Fibroblast of lung (primary cell): ENCODE measurements around the gene PSMC3IP. TPM values are rescaled to one million over a fixed set of nuclear protein-coding genes. Genes with fewer than 3 reads are reported as not detected.

ENCODE experiments used
- DNase-seq, 2 donors: peaks; one replicate each; pipeline versions ENCODE4 v3.0.0 to v3.0.0-alpha.2; 2010; ENCODE audit warnings: low read depth in 2 of 2
- H2AFZ ChIP-seq: 2 replicates; pipeline ENCODE4 v1.5.1; 2012; ENCODE audit warnings: low read length, control low read depth, inconsistent platforms
- H3K27ac ChIP-seq: 2 replicates; pipeline ENCODE4 v1.5.1; 2011; ENCODE audit warnings: low read length, control low read depth; ENCODE audit not compliant: insufficient read depth
- H3K27me3 ChIP-seq: 2 replicates; pipeline ENCODE4 v1.5.1; 2011; ENCODE audit warnings: mild to moderate bottlenecking, low read length; ENCODE audit not compliant: control insufficient read depth, insufficient read depth
- H3K36me3 ChIP-seq: 2 replicates; pipeline ENCODE4 v1.5.1; 2011; ENCODE audit warnings: low read length; ENCODE audit not compliant: control insufficient read depth, insufficient read depth
- H3K4me1 ChIP-seq: 2 replicates; pipeline ENCODE4 v1.5.1; 2011; ENCODE audit warnings: low read length; ENCODE audit not compliant: control insufficient read depth, insufficient read depth; ENCODE audit errors: extremely low read depth
- H3K4me2 ChIP-seq: 2 replicates; pipeline ENCODE4 v1.5.1; 2011; ENCODE audit warnings: low read length, control low read depth; ENCODE audit not compliant: insufficient read depth; ENCODE audit errors: extremely low read depth
- H3K4me3 ChIP-seq, 4 experiments: fragments of 200-600 bp in 1 of 4; sonication (generic) in 1 of 4; replicated peaks in 1 of 4; 2 replicates each; pipeline ENCODE4 v1.5.1; 2011 to 2016; ENCODE audit warnings: low read length in 4 of 4, low read depth in 3 of 4, mild to moderate bottlenecking in 3 of 4, control low read depth in 2 of 4, inconsistent platforms in 1 of 4, mixed read lengths in 1 of 4; ENCODE audit not compliant: insufficient read depth in 1 of 4; ENCODE audit errors: control extremely low read depth in 1 of 4
- H3K79me2 ChIP-seq: 2 replicates; pipeline ENCODE4 v1.5.1; 2012; ENCODE audit warnings: mild to moderate bottlenecking, low read length, inconsistent platforms; ENCODE audit not compliant: control insufficient read depth, insufficient read depth
- H3K9ac ChIP-seq: 2 replicates; pipeline ENCODE4 v1.5.1; 2011; ENCODE audit warnings: mild to moderate bottlenecking, low read length, control low read depth; ENCODE audit not compliant: insufficient read depth
- H3K9me3 ChIP-seq: 2 replicates; pipeline ENCODE4 v1.5.1; 2012; ENCODE audit warnings: low read depth, low read length; ENCODE audit not compliant: control insufficient read depth, insufficient read depth
- H4K20me1 ChIP-seq: 2 replicates; pipeline ENCODE4 v1.5.1; 2011; ENCODE audit warnings: low read length; ENCODE audit not compliant: control insufficient read depth, insufficient read depth; ENCODE audit errors: extremely low read depth
- EZH2 ChIP-seq: IDR thresholded peaks from 2 replicates; pipeline ENCODE4 v1.5.1; 2012; ENCODE audit warnings: low read length, control low read depth, mild to moderate bottlenecking; ENCODE audit errors: missing control alignments
- polyA plus RNA-seq, 2 donors: library from polyadenylated mRNA; depleted of rRNA in 1 of 2; stranded (reverse) in 1 of 2; unstranded in 1 of 2; fragments of >200 nt; gene quantifications; 2 replicates each; pipeline ENCODE4 v1.2.1, GENCODE V29; 2011 to 2012; ENCODE audit warnings: missing spikeins in 1 of 2
- total RNA-seq: library from RNA; depleted of rRNA; stranded (reverse); fragments of >200 nt; gene quantifications from 2 replicates; pipeline ENCODE4 v1.2.1, GENCODE V29; 2014
- TF ChIP-seq, protein P1 (sequence below), 2 donors: IDR thresholded peaks in 1 of 2; conservative IDR thresholded peaks in 1 of 2; 1 replicate in 1 of 2; 2 replicates in 1 of 2; pipeline ENCODE4 v1.5.1; 2011 to 2012; ENCODE audit warnings: low read length in 2 of 2, control low read depth in 1 of 2, inconsistent platforms in 1 of 2, low read depth in 1 of 2, mild to moderate bottlenecking in 1 of 2

PSMC3IP gene
- total and polyA plus RNA-seq, 2 donors (not counting 1 experiment from before 2014, with no cell fraction given): 4.6 to 8.0 TPM

DNA sequence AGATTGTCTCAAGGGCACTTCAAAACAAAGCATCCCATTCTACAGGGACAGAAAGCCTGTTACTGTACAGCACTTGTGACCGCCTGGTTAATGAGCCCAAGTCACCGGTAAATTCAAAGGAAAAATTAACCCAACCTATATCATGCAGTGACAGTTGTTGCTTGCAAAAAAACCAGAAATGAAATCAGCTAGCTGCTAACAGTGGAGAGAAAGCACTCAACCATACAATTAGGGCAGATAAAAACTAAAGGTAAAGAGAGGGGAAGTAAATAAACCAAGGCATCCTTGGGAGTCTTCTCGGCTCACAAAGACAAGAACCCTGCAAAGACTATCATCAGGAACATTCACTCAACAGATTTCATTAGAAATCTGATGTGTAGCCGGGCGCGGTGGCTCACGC lies 25.8 kb upstream of the PSMC3IP start:
- no peak for DNase-seq
- H3K4me2 ChIP-seq: no peak overlapping the region
- TF ChIP-seq EZH2: no peak
- TF ChIP-seq, protein P1, sequence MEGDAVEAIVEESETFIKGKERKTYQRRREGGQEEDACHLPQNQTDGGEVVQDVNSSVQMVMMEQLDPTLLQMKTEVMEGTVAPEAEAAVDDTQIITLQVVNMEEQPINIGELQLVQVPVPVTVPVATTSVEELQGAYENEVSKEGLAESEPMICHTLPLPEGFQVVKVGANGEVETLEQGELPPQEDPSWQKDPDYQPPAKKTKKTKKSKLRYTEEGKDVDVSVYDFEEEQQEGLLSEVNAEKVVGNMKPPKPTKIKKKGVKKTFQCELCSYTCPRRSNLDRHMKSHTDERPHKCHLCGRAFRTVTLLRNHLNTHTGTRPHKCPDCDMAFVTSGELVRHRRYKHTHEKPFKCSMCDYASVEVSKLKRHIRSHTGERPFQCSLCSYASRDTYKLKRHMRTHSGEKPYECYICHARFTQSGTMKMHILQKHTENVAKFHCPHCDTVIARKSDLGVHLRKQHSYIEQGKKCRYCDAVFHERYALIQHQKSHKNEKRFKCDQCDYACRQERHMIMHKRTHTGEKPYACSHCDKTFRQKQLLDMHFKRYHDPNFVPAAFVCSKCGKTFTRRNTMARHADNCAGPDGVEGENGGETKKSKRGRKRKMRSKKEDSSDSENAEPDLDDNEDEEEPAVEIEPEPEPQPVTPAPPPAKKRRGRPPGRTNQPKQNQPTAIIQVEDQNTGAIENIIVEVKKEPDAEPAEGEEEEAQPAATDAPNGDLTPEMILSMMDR (conservative IDR thresholded peaks at IDR 0.05 in 1 of 2, IDR thresholded peaks at IDR 0.05 in 1 of 2; ENCODE audit: low read depth in 1 of 2, low read length in 2 of 2): no peak
- H3K79me2 ChIP-seq: peaks cover 64% of the 10 kb centered on the region
- H3K27me3 ChIP-seq: no peaks in the 10 kb centered on the region
- no peak overlapping the region for H3K27ac ChIP-seq
- H2AFZ ChIP-seq: no peak overlapping the region
- no peak overlapping the region for H3K4me3 ChIP-seq
- no peaks in the 10 kb centered on the region for H3K9me3 ChIP-seq
- H3K9ac ChIP-seq: no peak overlapping the region
- peaks cover 1% of the 10 kb centered on the region for H4K20me1 ChIP-seq
- no peaks in the 10 kb centered on the region for H3K36me3 ChIP-seq
- H3K4me1 ChIP-seq: peaks cover 3% of the 10 kb centered on the region

DNA sequence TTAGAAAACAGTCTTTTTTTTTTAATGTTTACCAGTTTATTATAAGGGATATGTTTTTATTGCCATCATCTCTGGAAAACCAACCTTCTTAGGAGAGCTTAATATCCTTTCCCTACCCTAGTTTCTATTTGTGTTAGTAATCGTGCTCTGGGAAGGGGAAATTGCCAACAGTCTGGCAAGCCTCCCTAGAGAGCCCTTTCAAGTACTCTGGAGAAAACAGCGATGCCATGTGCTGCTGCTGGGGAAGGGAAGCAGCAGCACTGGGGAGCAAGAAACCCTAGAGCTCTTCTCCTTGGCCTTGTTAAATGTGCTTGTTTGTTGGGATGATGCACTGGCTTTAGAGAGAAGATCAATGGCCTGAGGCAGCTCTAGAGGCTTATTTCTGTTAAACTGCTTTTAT lies 21.4 kb upstream of the PSMC3IP start:
- DNase-seq: no peak
- H3K27ac ChIP-seq: no peak overlapping the region
- H3K36me3 ChIP-seq: no peaks in the 10 kb centered on the region
- no peak for TF ChIP-seq EZH2
- TF ChIP-seq, protein P1 (conservative IDR thresholded peaks at IDR 0.05 in 1 of 2, IDR thresholded peaks at IDR 0.05 in 1 of 2; ENCODE audit: low read depth in 1 of 2, low read length in 2 of 2): no peak
- H3K9ac ChIP-seq: no peak overlapping the region
- H3K79me2 ChIP-seq: peaks cover 26% of the 10 kb centered on the region
- no peaks in the 10 kb centered on the region for H3K27me3 ChIP-seq
- no peak overlapping the region for H3K4me3 ChIP-seq
- H3K4me2 ChIP-seq: no peak overlapping the region
- no peak overlapping the region for H2AFZ ChIP-seq
- H3K9me3 ChIP-seq: no peaks in the 10 kb centered on the region
- no peaks in the 10 kb centered on the region for H3K4me1 ChIP-seq
- peaks cover 1% of the 10 kb centered on the region for H4K20me1 ChIP-seq

GRCh38 chr17:42596386-42596785 lies 18.9 kb upstream of the PSMC3IP start:
- no peak overlapping the region for H3K9ac ChIP-seq
- DNase-seq: no peak
- H2AFZ ChIP-seq: no peak overlapping the region
- H3K27ac ChIP-seq: no peak overlapping the region
- peaks cover 1% of the 10 kb centered on the region for H4K20me1 ChIP-seq
- H3K27me3 ChIP-seq: no peaks in the 10 kb centered on the region
- H3K4me2 ChIP-seq: no peak overlapping the region
- H3K4me1 ChIP-seq: no peaks in the 10 kb centered on the region
- no peak overlapping the region for H3K4me3 ChIP-seq
- H3K79me2 ChIP-seq: peaks cover 10% of the 10 kb centered on the region
- no peak for TF ChIP-seq EZH2
- TF ChIP-seq, protein P1 (conservative IDR thresholded peaks at IDR 0.05 in 1 of 2, IDR thresholded peaks at IDR 0.05 in 1 of 2; ENCODE audit: low read depth in 1 of 2, low read length in 2 of 2): no peak
- H3K36me3 ChIP-seq: no peaks in the 10 kb centered on the region
- H3K9me3 ChIP-seq: no peaks in the 10 kb centered on the region
